Activated naive CD4-positive, alpha-beta T cell treated with anti-CD3 and anti-CD28 coated beads, Interleukin-2, amount 50 U/mL, for 72 hours (primary cell): ENCODE results near the gene LITAF. TPM values are rescaled to one million over a fixed set of nuclear protein-coding genes. Genes with fewer than 3 reads are reported as not detected.
A peak's percentile ranks its signal among the peaks of the same experiment; 100 is the strongest.

Source experiments
- ATAC-seq, 2 donors: fragments of 150-1000 bp; cut with Tn5 transposase; 2 replicates each; pipeline ENCODE4 v1.10.0; 2021; ENCODE audit warnings: mild to moderate bottlenecking in 2 of 2, moderate library complexity in 2 of 2
- DNase-seq, 2 donors: peaks; one replicate each; pipeline ENCODE4 v3.0.0; 2021 to 2022; ENCODE audit warnings: low spot score in 2 of 2
- H3K27ac Mint-ChIP-seq, 2 donors: one replicate each; pipeline ENCODE4 v1.8.0; 2022; ENCODE audit warnings: mild to moderate bottlenecking in 2 of 2, mixed read lengths in 2 of 2
- H3K36me3 Mint-ChIP-seq, 2 donors: one replicate each; pipeline ENCODE4 v1.8.0; 2022; ENCODE audit warnings: mixed read lengths in 2 of 2
- H3K9me3 Mint-ChIP-seq, 2 donors: one replicate each; pipeline ENCODE4 v1.8.0; 2022; ENCODE audit warnings: mixed read lengths in 2 of 2
- total RNA-seq, 2 donors: library from RNA; stranded (reverse); gene quantifications; one replicate each; pipeline ENCODE4 v1.2.3, GENCODE V29; 2022

LITAF gene
- total RNA-seq, 2 donors from 2014 or later = 91.0 to 112 TPM

DNA sequence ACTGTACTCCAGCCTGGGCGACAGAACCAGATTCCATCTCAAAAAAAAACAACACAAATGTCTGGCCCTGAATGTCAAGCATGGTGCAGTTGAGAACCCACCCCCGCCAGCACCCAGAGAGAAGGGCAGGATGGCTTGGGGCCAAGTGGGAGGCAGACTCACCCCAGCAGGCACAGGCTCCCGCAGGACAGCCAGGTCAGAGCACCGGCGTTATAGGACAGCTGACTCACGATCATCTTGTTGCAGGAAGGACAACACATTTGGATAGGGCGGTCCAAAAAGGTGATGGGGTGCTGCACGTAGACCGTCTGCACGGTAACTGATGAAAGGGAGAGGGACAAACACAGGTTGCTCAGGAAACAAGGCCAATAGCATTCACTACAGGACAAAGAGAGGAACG lies 33.3 kb downstream of the LITAF start:
- Mint-ChIP-seq H3K27ac (peak overlapping the region in 1 of 2 donors; percentile 11), H3K36me3 (peaks cover 38 to 69% of the 10 kb centered on the region in 2 donors), H3K9me3 (peaks cover 0 to 14% of the 10 kb centered on the region in 2 donors)
- DNase-seq (no peak), ATAC-seq (no peak)

DNA sequence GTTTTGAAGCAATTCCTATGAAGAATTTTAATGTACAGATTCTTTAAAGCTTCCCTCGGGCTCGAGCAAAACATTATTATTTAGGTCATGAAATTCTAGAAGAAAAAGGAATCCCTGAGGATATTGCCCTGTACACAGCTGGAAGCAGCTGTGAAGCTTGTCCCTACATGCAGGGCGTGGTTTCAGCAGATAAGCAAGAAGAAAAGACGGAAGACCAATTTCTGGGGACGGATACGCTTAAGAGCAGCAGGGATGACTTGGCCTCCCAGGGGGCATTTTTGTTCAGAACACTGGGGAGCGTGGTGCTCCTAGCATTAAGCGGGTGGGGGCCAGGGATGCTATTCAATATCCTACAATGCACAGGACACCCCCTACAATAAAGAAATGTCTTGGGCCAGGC lies 34.3 kb downstream of the LITAF start:
- ATAC-seq (no peak), DNase-seq (no peak)
- no peak overlapping the region for H3K27ac Mint-ChIP-seq
- H3K36me3 Mint-ChIP-seq = peaks cover 40 to 76% of the 10 kb centered on the region in 2 donors
- H3K9me3 Mint-ChIP-seq = peaks cover 0 to 14% of the 10 kb centered on the region in 2 donors

DNA sequence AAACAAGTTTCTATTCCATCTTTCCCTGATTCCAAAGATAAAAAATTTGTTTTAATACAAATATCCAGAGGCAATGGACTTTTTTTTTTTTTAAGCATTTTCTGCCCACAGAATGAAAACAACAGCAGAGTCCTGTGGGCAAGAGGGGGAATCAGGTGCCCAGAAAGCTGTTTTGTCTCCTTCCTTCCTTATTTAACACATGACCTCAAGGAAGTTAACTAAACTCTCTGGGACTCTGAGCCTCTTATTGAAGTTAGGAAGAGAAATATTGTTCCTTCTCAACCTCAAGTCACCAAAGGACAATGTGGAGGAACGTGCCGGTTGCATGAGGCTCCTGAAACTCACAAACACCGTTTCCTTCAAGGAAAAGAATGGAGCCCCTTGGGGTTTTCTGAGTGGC lies 34.9 kb downstream of the LITAF start:
- Mint-ChIP-seq H3K9me3 (peaks cover 0 to 11% of the 10 kb centered on the region in 2 donors), H3K27ac (no peak overlapping the region), H3K36me3 (peaks cover 36 to 76% of the 10 kb centered on the region in 2 donors)
- ATAC-seq (no peak), DNase-seq (no peak)

DNA sequence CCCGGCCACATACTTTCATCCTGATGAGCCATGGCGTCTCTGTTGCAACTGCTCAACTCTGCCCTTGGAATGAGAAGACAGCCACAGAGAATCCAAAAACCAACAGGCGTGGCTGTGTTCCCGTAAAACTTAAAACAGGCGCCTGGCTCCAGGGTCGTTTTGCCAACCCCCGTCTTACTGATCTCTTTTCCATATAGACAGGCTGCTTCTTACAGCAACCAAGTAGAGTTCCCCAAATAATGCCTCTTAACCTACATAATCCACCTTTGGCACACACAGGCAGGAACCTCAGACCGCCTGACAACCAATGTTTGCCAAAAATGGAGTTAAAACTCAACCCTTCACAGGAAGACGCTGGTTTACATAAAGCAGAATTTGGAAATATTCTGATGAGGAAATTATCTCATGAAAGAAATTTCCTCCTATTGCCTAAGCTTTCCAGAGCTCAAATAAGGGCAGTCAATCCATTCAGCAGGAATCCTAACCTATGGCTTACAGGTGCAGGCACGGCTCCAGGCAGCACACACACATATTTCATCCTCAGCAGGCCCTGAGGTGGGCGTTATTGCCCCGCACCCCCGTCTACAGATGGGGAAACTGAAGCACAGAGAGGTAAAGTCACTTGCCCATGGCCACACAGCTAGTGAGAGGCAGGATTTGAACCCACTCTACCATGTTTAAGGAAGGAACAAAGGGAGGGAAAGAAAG lies 35.8 kb downstream of the LITAF start:
- peak overlapping the region in 1 of 2 donors; percentile 77 for H3K27ac Mint-ChIP-seq
- H3K36me3 Mint-ChIP-seq = peaks cover 27 to 67% of the 10 kb centered on the region in 2 donors
- peaks cover 0 to 2% of the 10 kb centered on the region in 2 donors for H3K9me3 Mint-ChIP-seq
- ATAC-seq (no peak), DNase-seq (no peak)

DNA sequence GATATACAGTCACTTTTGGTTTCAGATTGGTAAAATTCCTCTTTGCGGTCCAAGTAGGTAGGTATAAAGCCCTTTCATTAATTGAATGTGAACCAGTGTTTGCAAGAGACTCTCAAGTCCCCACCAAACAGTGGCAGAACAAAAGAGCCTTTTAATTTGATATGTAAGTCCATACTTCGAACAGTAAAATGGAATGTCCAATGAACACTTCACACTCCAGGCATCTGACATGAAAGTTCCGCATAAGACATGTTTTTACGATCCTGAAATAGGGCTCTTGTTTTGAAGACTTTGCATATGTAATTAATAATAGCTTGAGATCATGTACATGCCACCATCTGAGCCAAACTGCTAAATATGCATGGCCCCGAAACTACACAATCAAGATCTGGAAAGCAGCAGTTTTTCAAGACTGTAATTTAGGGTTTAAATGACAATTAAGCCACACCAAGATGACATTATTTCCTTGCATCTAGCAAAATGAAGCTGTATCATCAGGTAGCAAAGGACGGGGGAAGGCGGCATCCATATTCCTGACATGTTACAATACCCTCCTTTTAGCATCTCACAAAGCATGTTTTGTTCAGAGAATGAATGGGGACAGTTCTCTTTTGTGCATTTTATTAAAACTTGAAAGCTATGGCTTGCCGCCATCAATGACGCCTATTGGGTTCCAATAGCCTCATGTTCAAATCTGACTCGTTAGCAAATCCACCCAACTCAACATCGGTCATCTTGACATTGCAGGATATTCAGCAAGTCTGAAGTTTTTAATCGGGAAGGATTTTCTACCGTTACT lies 39.4 kb downstream of the LITAF start:
- DNase-seq (no peak), ATAC-seq (no peak)
- Mint-ChIP-seq H3K27ac (no peak overlapping the region), H3K9me3 (no peaks in the 10 kb centered on the region), H3K36me3 (peaks cover 19 to 48% of the 10 kb centered on the region in 2 donors)

DNA sequence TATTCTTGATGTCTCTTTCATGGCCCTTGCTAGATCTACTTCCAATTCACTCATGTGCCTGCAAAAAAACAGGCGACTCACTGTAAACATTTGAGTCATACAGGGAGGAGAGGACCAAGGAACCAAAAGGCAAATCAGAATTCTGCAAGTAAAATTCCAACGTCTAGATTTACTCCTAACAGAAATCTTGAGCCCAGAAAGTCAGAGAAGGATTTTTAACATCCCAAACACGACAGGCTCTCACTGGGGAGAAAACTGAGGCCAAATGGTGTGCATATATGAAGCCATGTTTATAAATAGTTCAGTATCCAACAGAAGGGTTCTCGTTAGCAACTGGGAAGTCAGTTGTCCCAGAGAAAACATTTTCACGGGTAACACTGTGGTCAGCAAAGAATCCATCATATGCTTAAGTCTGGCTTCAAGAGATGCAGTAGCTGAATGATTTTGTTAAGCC lies 40.1 kb downstream of the LITAF start:
- DNase-seq (no peak), ATAC-seq (no peak)
- H3K9me3 Mint-ChIP-seq = no peaks in the 10 kb centered on the region
- peaks cover 17 to 44% of the 10 kb centered on the region in 2 donors for H3K36me3 Mint-ChIP-seq
- no peak overlapping the region for H3K27ac Mint-ChIP-seq

DNA sequence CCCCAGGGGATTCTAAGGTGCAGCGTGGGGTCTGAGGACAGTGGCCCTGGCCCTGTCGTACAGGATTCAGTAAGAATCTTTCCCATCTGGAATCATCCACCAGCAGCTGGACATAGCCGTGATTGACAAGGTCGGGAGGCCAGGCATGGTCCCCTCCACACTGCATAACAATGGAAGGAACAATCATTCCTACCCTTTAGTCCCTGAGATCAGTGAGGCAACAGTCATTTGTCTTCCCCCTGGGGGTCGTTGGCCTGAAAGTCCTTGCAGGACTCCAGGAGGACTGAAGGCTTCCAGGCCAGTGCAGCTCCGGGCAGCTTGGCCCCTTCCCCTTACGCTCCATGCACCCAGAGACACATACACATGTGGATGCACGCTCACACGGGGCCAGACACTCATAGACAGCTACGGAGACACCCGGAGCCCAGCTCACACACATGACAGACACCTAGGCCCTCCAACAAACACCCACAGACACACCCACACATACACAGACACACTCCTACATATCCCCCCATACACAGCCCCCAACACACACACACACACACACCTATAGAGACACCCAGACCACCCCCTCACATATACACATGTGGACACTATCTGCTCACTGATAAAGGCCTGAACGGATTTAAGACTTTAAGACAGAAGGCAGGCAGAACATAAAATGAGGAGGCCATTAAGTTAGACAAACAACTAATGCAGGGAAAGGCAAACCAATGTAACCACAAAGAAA lies 42.9 kb downstream of the LITAF start:
- ATAC-seq = no peak
- Mint-ChIP-seq H3K27ac (peak overlapping the region in 1 of 2 donors; percentile 38), H3K36me3 (peaks cover 4 to 18% of the 10 kb centered on the region in 2 donors), H3K9me3 (no peaks in the 10 kb centered on the region)
- no peak for DNase-seq

DNA sequence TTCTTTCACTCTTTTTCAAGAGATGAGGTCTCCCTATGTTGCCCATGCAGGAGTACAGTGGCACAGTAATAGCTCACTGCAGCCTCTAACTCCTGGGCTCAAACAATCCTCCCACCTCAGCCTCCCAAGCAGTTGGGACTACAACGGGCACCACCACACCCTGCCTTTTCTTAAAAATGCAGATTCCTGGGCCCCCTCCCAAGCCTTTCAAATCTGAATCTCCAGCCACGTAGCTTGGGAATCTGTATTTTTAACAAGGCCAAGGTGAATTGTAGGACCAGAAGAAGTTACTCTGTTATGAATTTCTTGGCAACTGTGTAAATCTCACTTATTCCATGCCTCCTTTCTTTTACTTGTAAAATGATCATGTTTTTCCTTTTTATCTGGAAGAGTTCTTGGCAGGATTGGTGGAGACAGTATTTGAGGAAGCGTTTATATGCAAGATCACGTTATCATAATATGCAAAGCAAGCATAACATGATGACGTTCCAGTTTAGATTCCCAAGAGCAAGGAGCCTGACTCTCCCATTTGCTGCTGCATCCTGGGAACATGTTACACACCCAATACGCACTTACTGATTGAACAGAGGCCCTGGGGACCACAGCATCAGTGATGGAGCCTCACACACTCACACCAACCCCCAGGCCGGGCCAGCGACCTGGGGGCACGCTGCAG lies 44.5 kb downstream of the LITAF start:
- DNase-seq (no peak), ATAC-seq (no peak)
- H3K36me3 Mint-ChIP-seq = peaks cover 0 to 2% of the 10 kb centered on the region in 2 donors
- peak overlapping the region in 1 of 2 donors; percentile 62 for H3K27ac Mint-ChIP-seq
- H3K9me3 Mint-ChIP-seq = no peaks in the 10 kb centered on the region

DNA sequence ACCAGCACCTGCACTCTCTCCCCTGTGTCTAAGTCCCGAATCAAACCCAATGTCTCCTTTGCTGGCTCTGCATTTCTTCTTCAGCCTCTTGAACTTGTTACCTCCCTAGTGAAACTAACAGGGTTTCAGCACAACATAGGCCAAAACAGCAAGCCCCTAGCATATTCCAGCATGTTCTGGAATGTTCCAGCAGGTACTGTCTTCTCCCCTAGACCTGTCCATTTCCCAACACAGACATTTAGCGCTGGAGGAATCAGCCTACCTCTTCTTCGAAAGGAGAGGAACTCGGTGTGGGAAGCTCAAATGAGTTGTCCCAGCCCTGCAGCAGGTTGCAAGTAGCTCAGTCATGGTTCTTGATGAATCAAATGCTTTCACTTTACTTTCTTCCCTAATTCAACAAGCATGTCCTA lies 47.1 kb downstream of the LITAF start:
- DNase-seq = no peak
- Mint-ChIP-seq H3K36me3 (no peaks in the 10 kb centered on the region), H3K27ac (no peak overlapping the region), H3K9me3 (no peaks in the 10 kb centered on the region)
- no peak for ATAC-seq

DNA sequence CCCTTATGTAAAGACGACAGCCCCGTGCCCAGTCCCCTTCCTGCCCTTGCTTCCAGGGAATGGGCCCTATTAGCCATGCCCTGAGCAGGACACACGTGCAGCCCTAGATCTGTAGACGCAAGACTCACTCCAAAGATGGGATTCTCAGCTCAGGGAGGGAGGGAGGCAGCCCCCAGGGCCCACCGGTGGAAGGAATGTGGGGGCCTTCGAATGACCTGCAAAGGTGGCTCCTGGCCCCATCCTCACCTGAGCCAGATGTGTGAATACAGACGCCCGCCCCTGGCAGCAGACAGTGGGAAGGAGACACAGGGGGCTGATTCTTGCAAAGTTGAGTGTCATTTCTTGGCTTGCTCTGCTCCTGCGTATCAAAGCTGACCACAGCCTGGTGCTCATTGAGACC lies 47.8 kb downstream of the LITAF start:
- DNase-seq (no peak), ATAC-seq (no peak)
- Mint-ChIP-seq H3K27ac (peak overlapping the region in 1 of 2 donors; percentile 36), H3K36me3 (no peaks in the 10 kb centered on the region), H3K9me3 (no peaks in the 10 kb centered on the region)

DNA sequence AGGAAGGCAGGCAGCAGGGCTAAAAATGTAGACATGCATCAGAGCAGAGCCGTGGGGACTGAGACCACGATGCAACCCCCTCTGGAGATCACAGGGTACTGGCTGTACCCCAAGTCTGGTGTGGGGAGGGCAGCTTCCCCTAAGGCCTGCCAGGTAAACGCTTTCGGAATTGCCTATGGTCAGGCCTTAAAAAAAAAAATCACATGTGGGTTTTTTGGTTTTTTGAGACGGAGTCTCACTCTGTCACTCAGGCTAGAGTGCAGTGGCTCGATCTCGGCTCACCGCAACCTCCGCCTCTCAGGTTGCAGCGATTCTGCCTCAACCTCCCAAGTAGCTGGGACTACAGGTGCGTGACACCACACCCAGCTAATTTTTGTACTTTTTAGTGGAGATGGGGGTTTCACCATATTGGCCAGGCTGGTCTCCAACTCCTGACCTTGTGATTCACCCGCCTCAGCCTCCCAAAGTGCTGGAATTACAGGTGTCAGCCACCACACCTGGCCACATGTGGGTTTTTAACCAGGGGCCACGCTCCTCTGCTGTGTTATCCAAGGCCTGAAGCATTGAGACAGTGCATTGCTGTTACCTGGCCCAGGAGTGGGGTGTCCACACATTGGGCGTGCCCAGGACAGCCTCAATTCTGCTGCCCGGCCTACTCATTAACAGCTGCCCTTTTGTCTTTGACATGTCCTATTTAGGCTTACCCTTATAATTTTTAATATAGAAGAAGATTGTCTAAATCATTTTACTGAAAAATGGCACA lies 50.4 kb downstream of the LITAF start:
- Mint-ChIP-seq H3K36me3 (no peaks in the 10 kb centered on the region), H3K9me3 (no peaks in the 10 kb centered on the region), H3K27ac (peak overlapping the region in 1 of 2 donors; percentile 29)
- DNase-seq = no peak
- ATAC-seq = no peak

DNA sequence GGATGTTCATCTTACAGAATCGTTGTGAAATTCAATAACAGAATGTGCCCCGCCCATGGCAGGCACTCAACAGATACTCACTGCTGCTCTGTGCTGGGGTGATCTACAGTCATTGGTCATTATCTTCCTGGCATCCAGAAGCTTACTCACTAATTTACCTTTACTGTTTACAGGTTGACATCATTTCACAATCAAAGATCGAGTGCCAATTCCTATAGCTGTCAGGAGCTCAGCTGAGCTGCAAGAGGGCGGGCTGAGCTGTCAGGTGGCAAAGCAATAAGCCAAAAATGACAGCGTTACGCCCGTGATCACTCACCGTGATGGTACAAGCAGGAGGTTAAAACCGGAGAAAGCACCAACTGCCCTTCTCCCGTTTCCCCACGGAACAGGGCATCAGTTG lies 51.2 kb downstream of the LITAF start:
- no peaks in the 10 kb centered on the region for H3K9me3 Mint-ChIP-seq
- H3K36me3 Mint-ChIP-seq = no peaks in the 10 kb centered on the region
- ATAC-seq (no peak), DNase-seq (no peak)
- peak overlapping the region in 1 of 2 donors; percentile 60 for H3K27ac Mint-ChIP-seq

DNA sequence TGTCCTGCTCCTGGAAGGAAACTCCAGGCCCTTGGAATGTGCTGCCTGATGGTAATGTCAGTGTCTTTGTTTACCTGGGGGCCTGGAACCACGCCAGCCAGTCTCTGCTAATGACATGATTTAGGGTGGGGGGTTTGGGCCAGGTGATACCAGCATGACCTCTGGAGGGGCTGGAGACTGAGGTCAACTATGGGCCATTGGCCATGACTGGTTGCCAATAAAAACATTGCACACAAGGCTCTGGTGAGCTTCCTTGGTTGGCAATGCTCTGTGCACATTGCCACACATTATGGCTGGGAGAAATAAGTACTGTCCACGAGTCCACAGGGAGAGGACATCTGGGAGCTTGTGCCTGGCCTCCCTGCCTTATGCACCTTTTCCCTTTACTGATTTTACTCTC lies 52.5 kb downstream of the LITAF start:
- ATAC-seq (no peak), DNase-seq (no peak)
- Mint-ChIP-seq H3K9me3 (no peaks in the 10 kb centered on the region), H3K27ac (no peak overlapping the region), H3K36me3 (no peaks in the 10 kb centered on the region)

DNA sequence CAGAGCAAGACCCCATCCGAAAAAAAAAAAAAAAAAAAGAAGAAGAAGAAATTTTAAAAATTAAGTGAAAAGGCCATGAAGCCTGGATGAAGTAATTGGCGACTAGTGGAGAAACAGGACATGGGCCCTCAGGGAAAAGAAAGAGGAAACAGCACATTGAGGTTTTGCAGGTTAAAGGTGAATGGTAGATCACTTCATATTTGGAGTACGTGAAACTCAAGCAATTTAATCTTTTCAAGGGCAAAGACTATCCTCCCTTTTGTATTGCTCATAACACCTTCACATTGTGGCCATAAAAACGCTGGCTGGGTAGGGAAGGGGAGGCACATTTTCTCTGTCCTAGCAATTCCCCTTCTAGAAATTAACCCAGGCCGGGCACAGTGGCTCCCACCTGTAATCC lies 53.1 kb downstream of the LITAF start:
- DNase-seq (no peak), ATAC-seq (no peak)
- no peaks in the 10 kb centered on the region for H3K9me3 Mint-ChIP-seq
- peak overlapping the region in 1 of 2 donors; percentile 22 for H3K27ac Mint-ChIP-seq
- H3K36me3 Mint-ChIP-seq = no peaks in the 10 kb centered on the region

DNA sequence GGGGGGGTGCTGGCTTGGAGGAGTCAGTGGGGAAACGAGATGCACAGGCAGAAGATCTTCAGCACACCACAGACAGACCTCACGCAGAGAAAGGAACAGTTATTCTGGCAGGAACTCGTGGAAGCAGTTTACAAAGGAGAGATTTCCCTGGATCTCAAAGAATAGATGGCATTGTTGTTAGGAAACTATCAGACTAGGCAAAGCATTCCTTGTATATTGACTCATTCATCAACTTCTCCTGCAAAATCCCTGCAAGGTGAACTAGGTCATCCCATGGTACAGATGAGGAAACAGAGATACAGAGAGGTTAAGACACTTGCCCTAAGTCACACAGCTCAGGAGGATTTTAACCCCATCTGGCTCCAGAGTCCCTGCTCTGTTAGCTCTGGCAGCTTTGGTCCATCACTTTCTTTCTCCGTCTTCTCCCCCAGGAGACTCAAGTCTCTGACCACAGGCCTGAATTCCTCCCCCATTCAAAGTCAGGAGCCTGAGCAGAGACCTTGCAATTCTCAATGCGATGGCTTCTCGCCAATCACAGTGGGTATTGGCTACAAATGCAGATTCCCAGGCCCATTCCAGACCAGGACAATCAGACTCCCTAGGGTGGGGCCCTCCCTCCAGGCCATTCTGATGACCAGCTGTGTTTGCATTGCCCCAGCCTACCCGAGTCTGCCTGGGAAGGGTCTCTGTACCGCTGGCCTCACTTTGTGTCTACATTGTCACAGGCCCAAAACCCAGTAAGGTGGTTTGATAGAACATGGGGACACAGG lies 56.4 kb downstream of the LITAF start:
- no peak for ATAC-seq
- Mint-ChIP-seq H3K36me3 (no peaks in the 10 kb centered on the region), H3K9me3 (no peaks in the 10 kb centered on the region), H3K27ac (peak overlapping the region in 1 of 2 donors; percentile 20)
- DNase-seq = no peak
